HepG2 (cell line): ENCODE results near the gene DNAJA1. TPM values are rescaled to one million over a fixed set of nuclear protein-coding genes. Genes with fewer than 3 reads are reported as not detected.

ENCODE experiments used
- ARID2 ChIP-seq: sonication (generic); formaldehyde crosslinking; IDR thresholded peaks from 2 replicates; pipeline ENCODE4 v1.8.1; 2022; ENCODE audit warnings: mild to moderate bottlenecking, missing genetic modification reagents, borderline replicate concordance
- ERF ChIP-seq: IDR thresholded peaks from 2 replicates; pipeline ENCODE4 v1.6.1; 2018; ENCODE audit warnings: missing biosample characterization, missing genetic modification reagents
- MBNL3 ChIP-seq: fragments of 250-450 bp; sonication (Bioruptor Pico); conservative IDR thresholded peaks from 2 replicates; pipeline ENCODE4 v1.8.0; 2022; ENCODE audit warnings: mild to moderate bottlenecking, inconsistent platforms
- NCOA2 ChIP-seq: sonication (generic); formaldehyde crosslinking; IDR thresholded peaks from 2 replicates; pipeline ENCODE4 v1.8.0; 2022; ENCODE audit warnings: inconsistent platforms
- ONECUT2 ChIP-seq: sonication (generic); formaldehyde crosslinking; IDR thresholded peaks from 2 replicates; pipeline ENCODE4 v1.4.0; 2020; ENCODE audit warnings: missing genetic modification reagents
- PRPF4 ChIP-seq: fragments of 200-400 bp; formaldehyde crosslinking; IDR thresholded peaks from 2 replicates; pipeline ENCODE4 v1.6.1; 2016; ENCODE audit warnings: low read length, low read depth; ENCODE audit not compliant: poor library complexity, severe bottlenecking
- SALL2 ChIP-seq: sonication (generic); formaldehyde crosslinking; IDR thresholded peaks from 2 replicates; pipeline ENCODE4 v1.8.1; 2023; ENCODE audit warnings: mild to moderate bottlenecking, missing genetic modification reagents, inconsistent platforms
- SOX13 ChIP-seq, 3 experiments: fragments of 450-650 bp in 1 of 3; sonication (generic) in 1 of 3; formaldehyde crosslinking in 1 of 3; IDR thresholded peaks in 2 of 3; conservative IDR thresholded peaks in 1 of 3; 2 replicates each; pipeline versions ENCODE4 v1.5.0 to v1.6.1; 2016 to 2020; ENCODE audit warnings: antibody characterized with exemption in 1 of 3, mild to moderate bottlenecking in 1 of 3, missing compliant biosample characterization in 1 of 3, missing genetic modification reagents in 1 of 3, moderate library complexity in 1 of 3
- ZNF496 ChIP-seq: sonication (generic); formaldehyde crosslinking; IDR thresholded peaks from 2 replicates; pipeline ENCODE4 v1.8.1; 2023; ENCODE audit warnings: mild to moderate bottlenecking, moderate library complexity, missing genetic modification reagents; ENCODE audit not compliant: insufficient replicate concordance
- ZNF83 ChIP-seq: sonication (generic); formaldehyde crosslinking; IDR thresholded peaks from 2 replicates; pipeline ENCODE4 v1.4.0; 2020; ENCODE audit warnings: missing genetic modification reagents, mild to moderate bottlenecking, borderline replicate concordance
- ZNF839 ChIP-seq: sonication (generic); formaldehyde crosslinking; IDR thresholded peaks from 2 replicates; pipeline ENCODE4 v1.4.0; 2020; ENCODE audit warnings: missing genetic modification reagents, mild to moderate bottlenecking, borderline replicate concordance
- polyA plus RNA-seq, 8 experiments: library from polyadenylated mRNA; depleted of rRNA in 3 of 8; stranded (reverse) in 7 of 8; unstranded in 1 of 8; fragments of >200 nt; fragmentation: Illumina TruSeq in 4 of 8; extraction: Trizol in 4 of 8; gene quantifications; 2 replicates each; pipeline versions ENCODE4 v1.2.1 to v1.2.3, GENCODE V29; 2011 to 2016; ENCODE audit warnings: low read depth in 4 of 8, missing spikeins in 1 of 8, mixed read lengths in 1 of 8; ENCODE audit not compliant: insufficient read depth in 1 of 8
- total RNA-seq, 5 experiments: library from RNA; depleted of rRNA; stranded (reverse); fragments of >200 nt; fragmentation: Illumina TruSeq; extraction: Trizol; gene quantifications; 2 replicates each; pipeline ENCODE4 v1.2.3, GENCODE V29; 2016; ENCODE audit warnings: low read depth in 1 of 5
- TF ChIP-seq, protein P1 (sequence below): sonication (generic); formaldehyde crosslinking; IDR thresholded peaks from 2 replicates; pipeline ENCODE4 v1.4.0; 2020; ENCODE audit warnings: low read depth, mild to moderate bottlenecking, missing genetic modification reagents
- TF ChIP-seq, protein P2 (sequence below): sonication (generic); formaldehyde crosslinking; IDR thresholded peaks from 2 replicates; pipeline ENCODE4 v1.9.0; 2021; ENCODE audit warnings: missing genetic modification reagents, mild to moderate bottlenecking, borderline replicate concordance
- TF ChIP-seq, protein P3 (sequence below): sonication (generic); formaldehyde crosslinking; IDR thresholded peaks from 2 replicates; pipeline ENCODE4 v1.4.0; 2020; ENCODE audit warnings: mild to moderate bottlenecking, missing genetic modification reagents, borderline replicate concordance
- TF ChIP-seq, protein P4 (sequence below): sonication (generic); formaldehyde crosslinking; IDR thresholded peaks from 2 replicates; pipeline ENCODE4 v1.5.0; 2020; ENCODE audit warnings: missing genetic modification reagents, mild to moderate bottlenecking, borderline replicate concordance
- TF ChIP-seq, protein P5 (sequence below): sonication (generic); formaldehyde crosslinking; IDR thresholded peaks from 2 replicates; pipeline ENCODE4 v1.4.0; 2020; ENCODE audit warnings: missing genetic modification reagents, mild to moderate bottlenecking, borderline replicate concordance

DNAJA1 gene
- total and polyA plus RNA-seq, 2 of the 13 experiments (the other 11 are each of a cell fraction or from before 2014, with no cell fraction given), result 95.9 to 306 TPM

DNA sequence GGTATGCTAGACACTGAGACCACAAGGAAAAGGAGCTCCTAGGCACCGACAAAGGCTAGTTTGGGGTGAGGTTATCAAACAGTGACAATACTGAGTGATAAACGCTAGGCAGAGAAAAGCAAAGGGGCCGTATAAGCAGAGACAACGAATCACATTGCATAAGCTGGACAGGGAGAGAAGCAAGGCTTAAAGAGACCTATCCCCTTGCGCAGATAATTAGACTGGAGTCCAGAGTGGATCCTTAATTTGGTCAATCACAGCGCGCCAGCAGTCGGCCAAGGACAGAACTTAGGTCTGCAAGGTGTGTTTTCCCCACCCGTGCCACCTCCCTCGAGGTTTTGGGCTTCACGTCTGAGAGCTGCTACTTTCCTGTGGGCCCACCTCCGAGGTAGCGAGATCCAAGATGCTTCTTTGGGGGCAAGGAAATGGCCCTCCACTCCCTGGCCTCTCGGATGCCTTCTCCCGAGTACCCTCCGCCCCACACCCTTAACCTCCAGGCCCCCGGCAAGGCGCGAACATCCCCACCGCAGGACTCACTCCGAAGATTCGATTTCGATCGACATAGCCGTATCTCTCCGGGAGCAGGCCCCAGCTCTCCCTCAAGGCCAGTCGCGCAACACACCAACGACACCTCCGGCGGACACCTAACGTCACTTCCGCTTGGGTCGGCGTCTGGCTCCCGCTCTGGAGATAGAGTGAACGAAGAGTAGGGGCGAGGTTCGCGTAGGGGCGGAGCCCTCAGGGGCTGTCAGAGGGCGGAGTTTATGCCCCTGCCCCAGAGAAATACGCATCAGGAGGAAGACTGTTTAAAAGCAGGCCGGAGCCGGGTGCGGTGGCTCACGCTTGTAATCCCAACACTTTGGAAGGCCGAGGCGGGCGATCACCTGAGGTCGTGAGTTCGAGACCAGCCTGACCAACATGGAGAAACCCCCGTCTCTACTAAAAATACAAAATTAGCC lies 51.3 kb downstream of the DNAJA1 start, which contains the start of gene SMU1 (continued):
- TF ChIP-seq, protein P1, sequence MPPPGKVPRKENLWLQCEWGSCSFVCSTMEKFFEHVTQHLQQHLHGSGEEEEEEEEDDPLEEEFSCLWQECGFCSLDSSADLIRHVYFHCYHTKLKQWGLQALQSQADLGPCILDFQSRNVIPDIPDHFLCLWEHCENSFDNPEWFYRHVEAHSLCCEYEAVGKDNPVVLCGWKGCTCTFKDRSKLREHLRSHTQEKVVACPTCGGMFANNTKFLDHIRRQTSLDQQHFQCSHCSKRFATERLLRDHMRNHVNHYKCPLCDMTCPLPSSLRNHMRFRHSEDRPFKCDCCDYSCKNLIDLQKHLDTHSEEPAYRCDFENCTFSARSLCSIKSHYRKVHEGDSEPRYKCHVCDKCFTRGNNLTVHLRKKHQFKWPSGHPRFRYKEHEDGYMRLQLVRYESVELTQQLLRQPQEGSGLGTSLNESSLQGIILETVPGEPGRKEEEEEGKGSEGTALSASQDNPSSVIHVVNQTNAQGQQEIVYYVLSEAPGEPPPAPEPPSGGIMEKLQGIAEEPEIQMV (CRISPR knock-in tag), result peak; percentile 33; the same call in 1 of the 2 replicates
- TF ChIP-seq SALL2 (CRISPR knock-in tag) (peak; percentile 92), SOX13 (IDR thresholded peaks at IDR 0.05) (no peak), SOX13 (CRISPR knock-in tag; conservative IDR thresholded peaks at IDR 0.05 in 1 of 2, IDR thresholded peaks at IDR 0.05 in 1 of 2) (no peak), ARID2 (CRISPR knock-in tag) (no peak), ONECUT2 (0 out of 2 replicates have a peak, but pooled peaks have one; percentile 10), ZNF839 (CRISPR knock-in tag) (no peak), ERF (CRISPR knock-in tag) (peak; percentile 88), ZNF496 (CRISPR knock-in tag) (no peak), MBNL3 (CRISPR knock-in tag) (no peak), PRPF4 (no peak), ZNF83 (CRISPR knock-in tag) (0 out of 2 replicates have a peak, but pooled peaks have one; percentile 31), NCOA2 (CRISPR knock-in tag) (no peak)
- TF ChIP-seq, protein P2, sequence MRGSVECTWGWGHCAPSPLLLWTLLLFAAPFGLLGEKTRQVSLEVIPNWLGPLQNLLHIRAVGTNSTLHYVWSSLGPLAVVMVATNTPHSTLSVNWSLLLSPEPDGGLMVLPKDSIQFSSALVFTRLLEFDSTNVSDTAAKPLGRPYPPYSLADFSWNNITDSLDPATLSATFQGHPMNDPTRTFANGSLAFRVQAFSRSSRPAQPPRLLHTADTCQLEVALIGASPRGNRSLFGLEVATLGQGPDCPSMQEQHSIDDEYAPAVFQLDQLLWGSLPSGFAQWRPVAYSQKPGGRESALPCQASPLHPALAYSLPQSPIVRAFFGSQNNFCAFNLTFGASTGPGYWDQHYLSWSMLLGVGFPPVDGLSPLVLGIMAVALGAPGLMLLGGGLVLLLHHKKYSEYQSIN (CRISPR knock-in tag), result no peak
- TF ChIP-seq, protein P3, sequence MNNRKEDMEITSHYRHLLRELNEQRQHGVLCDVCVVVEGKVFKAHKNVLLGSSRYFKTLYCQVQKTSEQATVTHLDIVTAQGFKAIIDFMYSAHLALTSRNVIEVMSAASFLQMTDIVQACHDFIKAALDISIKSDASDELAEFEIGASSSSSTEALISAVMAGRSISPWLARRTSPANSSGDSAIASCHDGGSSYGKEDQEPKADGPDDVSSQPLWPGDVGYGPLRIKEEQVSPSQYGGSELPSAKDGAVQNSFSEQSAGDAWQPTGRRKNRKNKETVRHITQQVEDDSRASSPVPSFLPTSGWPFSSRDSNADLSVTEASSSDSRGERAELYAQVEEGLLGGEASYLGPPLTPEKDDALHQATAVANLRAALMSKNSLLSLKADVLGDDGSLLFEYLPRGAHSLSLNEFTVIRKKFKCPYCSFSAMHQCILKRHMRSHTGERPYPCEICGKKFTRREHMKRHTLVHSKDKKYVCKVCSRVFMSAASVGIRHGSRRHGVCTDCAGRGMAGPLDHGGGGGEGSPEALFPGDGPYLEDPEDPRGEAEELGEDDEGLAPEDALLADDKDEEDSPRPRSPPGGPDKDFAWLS (CRISPR knock-in tag), result peak; percentile 65; the same call in 1 of the 2 replicates
- TF ChIP-seq, protein P4, sequence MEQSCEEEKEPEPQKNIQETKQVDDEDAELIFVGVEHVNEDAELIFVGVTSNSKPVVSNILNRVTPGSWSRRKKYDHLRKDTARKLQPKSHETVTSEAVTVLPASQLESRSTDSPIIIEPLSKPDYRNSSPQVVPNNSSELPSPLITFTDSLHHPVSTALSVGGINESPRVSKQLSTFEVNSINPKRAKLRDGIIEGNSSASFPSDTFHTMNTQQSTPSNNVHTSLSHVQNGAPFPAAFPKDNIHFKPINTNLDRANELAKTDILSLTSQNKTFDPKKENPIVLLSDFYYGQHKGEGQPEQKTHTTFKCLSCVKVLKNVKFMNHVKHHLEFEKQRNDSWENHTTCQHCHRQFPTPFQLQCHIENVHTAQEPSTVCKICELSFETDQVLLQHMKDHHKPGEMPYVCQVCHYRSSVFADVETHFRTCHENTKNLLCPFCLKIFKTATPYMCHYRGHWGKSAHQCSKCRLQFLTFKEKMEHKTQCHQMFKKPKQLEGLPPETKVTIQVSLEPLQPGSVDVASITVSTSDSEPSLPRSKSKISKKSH (CRISPR knock-in tag), result peak; percentile 37; the same call in 1 of the 2 replicates
- TF ChIP-seq, protein P5, sequence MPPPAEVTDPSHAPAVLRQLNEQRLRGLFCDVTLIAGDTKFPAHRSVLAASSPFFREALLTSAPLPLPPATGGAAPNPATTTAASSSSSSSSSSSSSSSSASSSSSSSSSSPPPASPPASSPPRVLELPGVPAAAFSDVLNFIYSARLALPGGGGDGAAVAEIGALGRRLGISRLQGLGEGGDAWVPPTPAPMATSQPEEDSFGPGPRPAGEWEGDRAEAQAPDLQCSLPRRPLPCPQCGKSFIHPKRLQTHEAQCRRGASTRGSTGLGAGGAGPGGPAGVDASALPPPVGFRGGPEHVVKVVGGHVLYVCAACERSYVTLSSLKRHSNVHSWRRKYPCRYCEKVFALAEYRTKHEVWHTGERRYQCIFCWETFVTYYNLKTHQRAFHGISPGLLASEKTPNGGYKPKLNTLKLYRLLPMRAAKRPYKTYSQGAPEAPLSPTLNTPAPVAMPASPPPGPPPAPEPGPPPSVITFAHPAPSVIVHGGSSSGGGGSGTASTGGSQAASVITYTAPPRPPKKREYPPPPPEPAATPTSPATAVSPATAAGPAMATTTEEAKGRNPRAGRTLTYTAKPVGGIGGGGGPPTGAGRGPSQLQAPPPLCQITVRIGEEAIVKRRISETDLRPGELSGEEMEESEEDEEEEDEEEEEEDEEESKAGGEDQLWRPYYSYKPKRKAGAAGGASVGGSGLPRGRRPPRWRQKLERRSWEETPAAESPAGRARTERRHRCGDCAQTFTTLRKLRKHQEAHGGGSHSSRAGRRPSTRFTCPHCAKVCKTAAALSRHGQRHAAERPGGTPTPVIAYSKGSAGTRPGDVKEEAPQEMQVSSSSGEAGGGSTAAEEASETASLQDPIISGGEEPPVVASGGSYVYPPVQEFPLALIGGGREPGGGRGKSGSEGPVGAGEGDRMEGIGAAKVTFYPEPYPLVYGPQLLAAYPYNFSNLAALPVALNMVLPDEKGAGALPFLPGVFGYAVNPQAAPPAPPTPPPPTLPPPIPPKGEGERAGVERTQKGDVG, result peak; percentile 35; the same call in 1 of the 2 replicates
